Measurements from ENCODE around the gene PGAP2. TPM values are rescaled to one million over a fixed set of nuclear protein-coding genes. Genes with fewer than 3 reads are reported as not detected.

Gene PGAP2
- total and polyA plus RNA-seq, 2 of the 13 experiments (the other 11 are each of a cell fraction or from before 2014, with no cell fraction given) = 21.5 to 47.8 TPM

DNA sequence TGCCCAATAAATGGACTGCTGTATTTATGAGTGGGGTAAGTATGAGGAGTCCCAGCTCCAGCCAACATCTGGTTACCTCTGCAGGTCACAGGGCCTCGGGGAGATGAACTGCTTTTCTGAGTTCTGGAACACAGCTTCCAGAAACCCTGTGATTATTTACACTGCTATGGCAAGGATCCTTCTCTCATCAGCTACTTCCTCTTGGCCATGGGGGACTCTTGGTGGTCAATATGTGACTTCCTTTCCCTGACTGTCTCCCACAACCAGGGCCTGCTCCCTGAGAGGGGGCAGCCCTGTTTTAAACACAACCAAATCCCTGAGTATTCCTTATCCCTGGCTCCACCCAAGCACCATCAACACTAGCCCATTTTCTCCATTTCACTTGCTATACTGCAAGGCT, 22.4 kb downstream of the PGAP2 start:
- Histone ChIP-seq H3K4me2 (ENCODE audit: low read depth, low read length) (no peak overlapping the region), H3K36me3 (replicated peaks in 1 of 2; ENCODE audit: control insufficient read depth in 1 of 2, insufficient read depth in 2 of 2, low read length in 2 of 2) (peaks cover 11 to 33% of the 10 kb centered on the region in 2 experiments; a peak in 4 of 5 replicates), H3K27ac (ENCODE audit: extremely low read length, insufficient read depth, low read length) (no peak overlapping the region), H3K79me2 (ENCODE audit: insufficient read depth, low read length) (peaks cover 9% of the 10 kb centered on the region), H4K20me1 (ENCODE audit: insufficient read depth, low read length) (no peaks in the 10 kb centered on the region; the same call in 1 of the 2 replicates), H3K9me3 (ENCODE audit: low read length) (no peaks in the 10 kb centered on the region), H3K27me3 (ENCODE audit: control insufficient read depth in 1 of 2, insufficient read depth in 2 of 2, low read length in 2 of 2) (no peaks in the 10 kb centered on the region), H3K4me1 (ENCODE audit: insufficient read depth, low read length) (peaks cover 31% of the 10 kb centered on the region), H2AFZ (ENCODE audit: low read length) (no peak overlapping the region), H3K4me3 (replicated peaks in 1 of 3; ENCODE audit: insufficient read depth in 1 of 3, low read depth in 2 of 3, low read length in 3 of 3) (no peak overlapping the region), H3K9ac (ENCODE audit: insufficient read depth, low read depth, low read length) (no peak overlapping the region)
- ChIA-PET POLR2A (interaction anchor here (1.3 kb wide), 1 partner anchor 10 kb away, joined by 6 read pairs; the partner anchor contains the start of gene RHOG), CTCF (ENCODE audit: low intra/inter-chr PET ratio, low total read pairs) (no interaction called here)
- intact Hi-C loops (cut with micrococcal nuclease; ENCODE audit: unreplicated experiment) (no loop called here), in situ Hi-C loops (cut with HindIII; ENCODE audit: extremely low pct_ligation_motif_present, low pct_unique_long_range_greater_than_20kb) (no loop called here)
- no peak for FAIRE-seq
- no TSS peak for BruUV-seq (replicated peaks)
- WGBS (ENCODE audit: low lambda C conversion rate) = 80% methylated on average over 1 of the region's 1 CpG
- DNase-seq (ENCODE audit: low spot score) = no peak
- no peak for ATAC-seq
- TF ChIP-seq DPF2 (CRISPR knock-in tag; IDR thresholded peaks at IDR 0.05; ENCODE audit: borderline replicate concordance, low read depth) (no peak), NFAT5 (CRISPR knock-in tag; IDR thresholded peaks at IDR 0.05) (no peak), TMF1 (CRISPR knock-in tag; IDR thresholded peaks at IDR 0.05; ENCODE audit: low read depth) (no peak), ZBTB37 (CRISPR knock-in tag; IDR thresholded peaks at IDR 0.05) (no peak), HNRNPL (IDR thresholded peaks at IDR 0.05; ENCODE audit: low read depth, low read length) (no peak), ZFX (CRISPR knock-in tag; IDR thresholded peaks at IDR 0.05; ENCODE audit: low read depth) (no peak), CBX2 (IDR thresholded peaks at IDR 0.05; ENCODE audit: low read depth, low read length) (no peak), CBX2 (CRISPR knock-in tag; IDR thresholded peaks at IDR 0.05; ENCODE audit: low read depth) (no peak), ZBTB20 (CRISPR knock-in tag; IDR thresholded peaks at IDR 0.05; ENCODE audit: borderline replicate concordance, low read depth) (no peak), KMT2A (CRISPR knock-in tag; IDR thresholded peaks at IDR 0.05) (no peak), KAT7 (CRISPR knock-in tag; IDR thresholded peaks at IDR 0.05; ENCODE audit: borderline replicate concordance) (no peak), ARNT2 (CRISPR knock-in tag; IDR thresholded peaks at IDR 0.05; ENCODE audit: low read depth) (no peak)
- TF ChIP-seq, protein P1, sequence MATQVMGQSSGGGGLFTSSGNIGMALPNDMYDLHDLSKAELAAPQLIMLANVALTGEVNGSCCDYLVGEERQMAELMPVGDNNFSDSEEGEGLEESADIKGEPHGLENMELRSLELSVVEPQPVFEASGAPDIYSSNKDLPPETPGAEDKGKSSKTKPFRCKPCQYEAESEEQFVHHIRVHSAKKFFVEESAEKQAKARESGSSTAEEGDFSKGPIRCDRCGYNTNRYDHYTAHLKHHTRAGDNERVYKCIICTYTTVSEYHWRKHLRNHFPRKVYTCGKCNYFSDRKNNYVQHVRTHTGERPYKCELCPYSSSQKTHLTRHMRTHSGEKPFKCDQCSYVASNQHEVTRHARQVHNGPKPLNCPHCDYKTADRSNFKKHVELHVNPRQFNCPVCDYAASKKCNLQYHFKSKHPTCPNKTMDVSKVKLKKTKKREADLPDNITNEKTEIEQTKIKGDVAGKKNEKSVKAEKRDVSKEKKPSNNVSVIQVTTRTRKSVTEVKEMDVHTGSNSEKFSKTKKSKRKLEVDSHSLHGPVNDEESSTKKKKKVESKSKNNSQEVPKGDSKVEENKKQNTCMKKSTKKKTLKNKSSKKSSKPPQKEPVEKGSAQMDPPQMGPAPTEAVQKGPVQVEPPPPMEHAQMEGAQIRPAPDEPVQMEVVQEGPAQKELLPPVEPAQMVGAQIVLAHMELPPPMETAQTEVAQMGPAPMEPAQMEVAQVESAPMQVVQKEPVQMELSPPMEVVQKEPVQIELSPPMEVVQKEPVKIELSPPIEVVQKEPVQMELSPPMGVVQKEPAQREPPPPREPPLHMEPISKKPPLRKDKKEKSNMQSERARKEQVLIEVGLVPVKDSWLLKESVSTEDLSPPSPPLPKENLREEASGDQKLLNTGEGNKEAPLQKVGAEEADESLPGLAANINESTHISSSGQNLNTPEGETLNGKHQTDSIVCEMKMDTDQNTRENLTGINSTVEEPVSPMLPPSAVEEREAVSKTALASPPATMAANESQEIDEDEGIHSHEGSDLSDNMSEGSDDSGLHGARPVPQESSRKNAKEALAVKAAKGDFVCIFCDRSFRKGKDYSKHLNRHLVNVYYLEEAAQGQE (IDR thresholded peaks at IDR 0.05; ENCODE audit: borderline replicate concordance in 1 of 2, low read depth in 1 of 2, low read length in 2 of 2) = no peak

Data from HepG2 (cell line).